A673 (cell line): ENCODE data around the gene COMTD1. TPM values are rescaled to one million over a fixed set of nuclear protein-coding genes. Genes with fewer than 3 reads are reported as not detected.
"Not testable (repeated sequence)": the region's sequence is repeated elsewhere in the genome, so short reads cannot be mapped to it uniquely, and the experiment has no call there.

Experiments used
- BruUV-seq: library from RNA; stranded (reverse); fragments of 400-500 nt; replicated peaks from 2 replicates; lab custom pipeline; 2021; lab: Mats Ljungman, UMichigan
- CTCF ChIA-PET: fragments of 300-600 bp; sonication (Branson Sonifier 250); formaldehyde crosslinking; loops from one replicate; lab custom pipeline; 2022; ENCODE audit warnings: antibody characterized with exemption; lab: Charles Lee
- POLR2A ChIA-PET: fragments of 300-600 bp; sonication (Branson Sonifier 250); formaldehyde crosslinking; loops from one replicate; lab custom pipeline; 2022; ENCODE audit warnings: antibody characterized with exemption; ENCODE audit not compliant: low non-redundant PET; lab: Charles Lee
- DNase-seq: peaks from one replicate; pipeline ENCODE4 v3.0.0-alpha.2; 2015; ENCODE audit warnings: low spot score
- H3K27ac ChIP-seq: fragments of 200-600 bp; sonication (generic); 2 replicates; pipeline ENCODE4 v1.5.1; 2016; ENCODE audit warnings: mixed run types, low read depth, mild to moderate bottlenecking, mixed read lengths, antibody characterized with exemption, low read length; ENCODE audit not compliant: poor library complexity, severe bottlenecking
- H3K27me3 ChIP-seq: fragments of 200-600 bp; sonication (generic); replicated peaks from 2 replicates; pipeline ENCODE4 v1.6.1; 2017; ENCODE audit warnings: mixed run types, low read depth, mild to moderate bottlenecking, mixed read lengths, antibody characterized with exemption, low read length; ENCODE audit not compliant: insufficient read depth, poor library complexity
- H3K36me3 ChIP-seq: fragments of 200-600 bp; sonication (generic); 2 replicates; pipeline ENCODE4 v1.6.1; 2016; ENCODE audit warnings: mixed run types, mild to moderate bottlenecking, mixed read lengths, antibody characterized with exemption, low read length; ENCODE audit not compliant: insufficient read depth, poor library complexity, severe bottlenecking
- H3K4me1 ChIP-seq: fragments of 200-600 bp; sonication (generic); 2 replicates; pipeline ENCODE4 v1.6.1; 2017; ENCODE audit warnings: mixed run types, mild to moderate bottlenecking, mixed read lengths, antibody characterized with exemption, low read length; ENCODE audit not compliant: insufficient read depth, poor library complexity, severe bottlenecking
- H3K4me3 ChIP-seq: fragments of 200-600 bp; sonication (generic); 2 replicates; pipeline ENCODE4 v1.5.1; 2016; ENCODE audit warnings: low read depth, mixed run types, mild to moderate bottlenecking, mixed read lengths, low read length; ENCODE audit not compliant: poor library complexity, severe bottlenecking
- H3K9me3 ChIP-seq: fragments of 200-600 bp; sonication (generic); 2 replicates; pipeline ENCODE4 v1.6.1; 2016; ENCODE audit warnings: mixed run types, low read depth, mild to moderate bottlenecking, mixed read lengths, antibody characterized with exemption, low read length; ENCODE audit not compliant: poor library complexity, severe bottlenecking
- CTCF ChIP-seq: fragments of 300-800, 200-600 bp; sonication (generic); conservative IDR thresholded peaks from 2 replicates; pipeline ENCODE4 v1.5.1; 2017; ENCODE audit warnings: low read depth, mild to moderate bottlenecking, antibody characterized with exemption, low read length, moderate library complexity, mixed read lengths
- EZH2 ChIP-seq: fragments of 200-600 bp; sonication (generic); IDR thresholded peaks from 2 replicates; pipeline ENCODE4 v1.6.1; 2017; ENCODE audit warnings: borderline replicate concordance, low read depth, mild to moderate bottlenecking, mixed read lengths, antibody characterized with exemption, low read length; ENCODE audit not compliant: poor library complexity, severe bottlenecking
- intact Hi-C: fragments of 100-400 bp; cut with micrococcal nuclease; formaldehyde crosslinking; loops from one replicate; pipeline ENCODE4 v1.10.0; 2022; ENCODE audit not compliant: unreplicated experiment
- total RNA-seq: library from RNA; stranded (reverse); gene quantifications from 2 replicates; pipeline ENCODE4 v1.2.3, GENCODE V29; 2021

Gene COMTD1
- total RNA-seq, 1 experiment from 2014 or later = 3.4 TPM

- no peak for TF ChIP-seq CTCF
- no peak for TF ChIP-seq EZH2
- CTCF ChIA-PET = no interaction called here
- intact Hi-C loops = no loop called here
- BruUV-seq = no TSS peak
- Histone ChIP-seq H3K36me3 (no peaks in the 10 kb centered on the region), H3K27me3 (no peaks in the 10 kb centered on the region), H3K4me1 (no peaks in the 10 kb centered on the region), H3K27ac (no peak overlapping the region), H3K4me3 (no peak overlapping the region), H3K9me3 (no peaks in the 10 kb centered on the region)
- POLR2A ChIA-PET = no interaction called here
- DNase-seq = no peak
Observed at GRCh38 chr10:75197066-75197465, 38.7 kb downstream of the COMTD1 start.

DNA sequence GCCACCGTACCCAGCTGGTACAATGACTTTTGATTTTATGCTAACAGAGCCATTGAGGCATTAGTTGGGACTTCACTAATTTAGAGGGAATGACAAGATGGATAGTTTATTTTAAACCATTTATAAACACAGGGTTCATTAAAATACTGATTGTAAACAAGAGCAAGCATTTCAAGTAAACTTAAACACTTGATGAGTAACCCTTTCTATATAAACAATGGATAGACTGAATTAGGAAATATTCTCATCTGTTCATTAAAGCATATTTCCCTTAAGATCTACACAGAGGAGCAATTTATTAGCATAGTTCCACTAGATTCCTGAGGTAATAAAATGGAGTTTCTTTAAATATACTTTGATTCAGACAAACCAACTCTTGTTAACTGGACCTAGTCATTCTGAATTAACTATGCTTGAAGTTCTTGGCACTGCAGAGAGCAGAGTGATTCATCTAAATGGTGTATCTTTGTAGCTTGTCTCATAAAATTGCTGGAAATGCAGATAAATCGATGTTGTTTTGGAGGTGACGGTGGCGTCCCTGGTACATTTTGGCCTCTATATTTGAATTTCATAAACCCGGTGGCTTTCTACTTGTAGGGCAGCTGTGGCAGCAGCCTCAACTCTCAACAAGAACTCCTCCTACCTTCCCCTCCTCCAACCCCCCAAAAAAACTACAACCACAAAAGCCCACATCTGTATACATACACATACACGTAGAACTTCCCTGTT, 40.6 kb downstream of the COMTD1 start:
- H3K9me3 ChIP-seq = no peaks in the 10 kb centered on the region
- H3K36me3 ChIP-seq = no peaks in the 10 kb centered on the region
- intact Hi-C loops = no loop called here
- no peak for DNase-seq
- ChIA-PET POLR2A (no interaction called here), CTCF (no interaction called here)
- H3K4me3 ChIP-seq = no peak overlapping the region
- TF ChIP-seq CTCF (no peak), EZH2 (no peak)
- no peak overlapping the region for H3K27ac ChIP-seq
- H3K4me1 ChIP-seq = no peaks in the 10 kb centered on the region
- no peaks in the 10 kb centered on the region for H3K27me3 ChIP-seq
- BruUV-seq = no TSS peak

DNA sequence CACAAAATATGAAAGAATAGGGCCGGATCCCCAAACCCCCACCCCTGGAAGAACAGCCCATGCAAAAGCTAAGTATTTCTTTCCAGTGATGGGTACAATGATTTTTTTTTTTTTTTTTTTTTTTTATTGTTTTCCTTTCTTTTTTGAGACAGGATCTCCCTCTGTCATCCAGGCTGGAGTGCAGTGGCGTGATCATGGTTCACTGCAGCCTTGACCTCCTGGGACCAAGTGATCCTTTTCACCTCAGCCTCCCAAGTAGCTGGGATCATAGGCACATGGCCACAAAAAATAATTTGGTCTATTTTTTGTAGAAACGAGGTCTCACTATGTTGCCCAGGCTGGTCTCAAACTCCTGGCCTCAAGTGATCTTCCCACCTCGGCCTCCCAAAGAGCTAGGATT, 41.1 kb downstream of the COMTD1 start:
- H3K36me3 ChIP-seq, DNase-seq, H3K27me3 ChIP-seq, intact Hi-C loops, CTCF ChIA-PET, H3K27ac ChIP-seq, H3K4me1 ChIP-seq, H3K9me3 ChIP-seq, BruUV-seq, H3K4me3 ChIP-seq: not testable (repeated sequence)
- POLR2A ChIA-PET = interaction anchor here (0.6 kb wide), 1 partner anchor 285 kb away, joined by 6 read pairs; no protein-coding TSS in a partner anchor
